Fibroblast of lung (primary cell): Measurements from ENCODE around the gene MEGF8. TPM values are rescaled to one million over a fixed set of nuclear protein-coding genes. Genes with fewer than 3 reads are reported as not detected.
A peak's percentile ranks its signal among the peaks of the same experiment; 100 is the strongest.

Source experiments
- DNase-seq, 2 donors: peaks; one replicate each; pipeline versions ENCODE4 v3.0.0 to v3.0.0-alpha.2; 2010; ENCODE audit warnings: low read depth in 2 of 2
- H2AFZ ChIP-seq: 2 replicates; pipeline ENCODE4 v1.5.1; 2012; ENCODE audit warnings: low read length, control low read depth, inconsistent platforms
- H3K27ac ChIP-seq: 2 replicates; pipeline ENCODE4 v1.5.1; 2011; ENCODE audit warnings: low read length, control low read depth; ENCODE audit not compliant: insufficient read depth
- H3K27me3 ChIP-seq: 2 replicates; pipeline ENCODE4 v1.5.1; 2011; ENCODE audit warnings: mild to moderate bottlenecking, low read length; ENCODE audit not compliant: control insufficient read depth, insufficient read depth
- H3K36me3 ChIP-seq: 2 replicates; pipeline ENCODE4 v1.5.1; 2011; ENCODE audit warnings: low read length; ENCODE audit not compliant: control insufficient read depth, insufficient read depth
- H3K4me1 ChIP-seq: 2 replicates; pipeline ENCODE4 v1.5.1; 2011; ENCODE audit warnings: low read length; ENCODE audit not compliant: control insufficient read depth, insufficient read depth; ENCODE audit errors: extremely low read depth
- H3K4me2 ChIP-seq: 2 replicates; pipeline ENCODE4 v1.5.1; 2011; ENCODE audit warnings: low read length, control low read depth; ENCODE audit not compliant: insufficient read depth; ENCODE audit errors: extremely low read depth
- H3K4me3 ChIP-seq, 4 experiments: fragments of 200-600 bp in 1 of 4; sonication (generic) in 1 of 4; replicated peaks in 1 of 4; 2 replicates each; pipeline ENCODE4 v1.5.1; 2011 to 2016; ENCODE audit warnings: low read length in 4 of 4, low read depth in 3 of 4, mild to moderate bottlenecking in 3 of 4, control low read depth in 2 of 4, inconsistent platforms in 1 of 4, mixed read lengths in 1 of 4; ENCODE audit not compliant: insufficient read depth in 1 of 4; ENCODE audit errors: control extremely low read depth in 1 of 4
- H3K79me2 ChIP-seq: 2 replicates; pipeline ENCODE4 v1.5.1; 2012; ENCODE audit warnings: mild to moderate bottlenecking, low read length, inconsistent platforms; ENCODE audit not compliant: control insufficient read depth, insufficient read depth
- H3K9ac ChIP-seq: 2 replicates; pipeline ENCODE4 v1.5.1; 2011; ENCODE audit warnings: mild to moderate bottlenecking, low read length, control low read depth; ENCODE audit not compliant: insufficient read depth
- H3K9me3 ChIP-seq: 2 replicates; pipeline ENCODE4 v1.5.1; 2012; ENCODE audit warnings: low read depth, low read length; ENCODE audit not compliant: control insufficient read depth, insufficient read depth
- H4K20me1 ChIP-seq: 2 replicates; pipeline ENCODE4 v1.5.1; 2011; ENCODE audit warnings: low read length; ENCODE audit not compliant: control insufficient read depth, insufficient read depth; ENCODE audit errors: extremely low read depth
- CTCF ChIP-seq, 2 donors: IDR thresholded peaks in 1 of 2; conservative IDR thresholded peaks in 1 of 2; 1 replicate in 1 of 2; 2 replicates in 1 of 2; pipeline ENCODE4 v1.5.1; 2011 to 2012; ENCODE audit warnings: low read length in 2 of 2, control low read depth in 1 of 2, inconsistent platforms in 1 of 2, low read depth in 1 of 2, mild to moderate bottlenecking in 1 of 2
- EZH2 ChIP-seq: IDR thresholded peaks from 2 replicates; pipeline ENCODE4 v1.5.1; 2012; ENCODE audit warnings: low read length, control low read depth, mild to moderate bottlenecking; ENCODE audit errors: missing control alignments
- polyA minus RNA-seq: library from RNA; depleted of rRNA, polyadenylated mRNA; stranded (reverse); fragments of >200 nt; gene quantifications from 2 replicates; pipeline ENCODE4 v1.2.3, GENCODE V29; 2011; ENCODE audit warnings: low replicate concordance
- polyA plus RNA-seq, 2 donors: library from polyadenylated mRNA; depleted of rRNA in 1 of 2; stranded (reverse) in 1 of 2; unstranded in 1 of 2; fragments of >200 nt; gene quantifications; 2 replicates each; pipeline ENCODE4 v1.2.1, GENCODE V29; 2011 to 2012; ENCODE audit warnings: missing spikeins in 1 of 2
- total RNA-seq: library from RNA; depleted of rRNA; stranded (reverse); fragments of >200 nt; gene quantifications from 2 replicates; pipeline ENCODE4 v1.2.1, GENCODE V29; 2014

The MEGF8 gene
- total RNA-seq (27.6 and 32.1 TPM in 2 replicates), polyA plus RNA-seq (7.8 and 9.3 TPM in 2 replicates), polyA minus RNA-seq (11.4 and 20.5 TPM in 2 replicates)
- polyA plus RNA-seq (2012): 15.3 and 21.9 TPM in 2 replicates

DNA sequence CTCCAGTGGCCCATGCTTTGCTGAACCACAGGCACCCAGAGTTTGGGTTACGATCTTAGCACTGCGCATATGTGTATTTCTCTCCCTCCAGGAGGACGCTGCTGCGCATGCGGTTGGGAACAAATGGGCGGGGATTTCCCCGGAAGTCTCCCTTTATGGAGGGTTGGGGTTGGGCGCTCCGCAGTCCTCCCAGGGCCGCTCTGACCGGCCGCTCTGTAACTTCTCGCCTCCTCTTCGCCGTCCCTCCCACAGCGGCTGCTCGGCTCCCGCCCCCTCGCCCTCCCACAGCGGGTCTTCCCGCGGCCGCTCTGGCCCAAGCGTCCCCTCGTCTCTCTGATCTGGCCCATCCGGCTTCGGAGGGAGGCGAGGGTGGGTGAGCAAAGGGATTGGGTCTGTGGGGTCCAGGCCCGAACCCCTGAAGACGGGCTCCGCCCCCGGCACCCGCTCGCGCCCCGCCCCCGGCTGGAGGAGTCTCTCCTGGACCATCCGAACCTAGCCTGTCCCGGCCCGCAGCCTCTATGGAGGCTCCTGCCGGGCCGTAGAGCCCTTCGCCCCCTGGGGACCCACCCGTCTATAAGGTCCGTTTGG lies at the start of gene MEGF8:
Gene MEGF8, plus strand, starts transcription at position 328 of the 588 bp plus-strand sequence. CDS start 609 bp downstream, outside the sequence.
- Histone ChIP-seq H3K4me3 (peak within 1 kb of the TSS; percentile 54 to 88 (median 70)), H3K9me3 (no peaks in the 10 kb centered on the region), H3K9ac (peak within 1 kb of the TSS; percentile 70), H2AFZ (peak within 1 kb of the TSS; percentile 54), H3K36me3 (no peaks in the 10 kb centered on the region), H3K4me1 (no peaks in the 10 kb centered on the region), H3K27ac (peak within 1 kb of the TSS; percentile 36), H3K79me2 (peaks cover 3% of the 10 kb centered on the region), H3K4me2 (peak within 1 kb of the TSS; percentile 84), H3K27me3 (peaks cover 21% of the 10 kb centered on the region), H4K20me1 (no peaks in the 10 kb centered on the region)
- TF ChIP-seq EZH2 (no peak), CTCF (conservative IDR thresholded peaks at IDR 0.05 in 1 of 2, IDR thresholded peaks at IDR 0.05 in 1 of 2; ENCODE audit: low read depth in 1 of 2, low read length in 2 of 2) (peak in 1 of 2 donors; percentile 97)
- peak; percentile 98 to 99 for DNase-seq

GRCh38 chr19:42276284-42276683 lies 49.2 kb upstream of the MEGF8 start:
- H3K27ac ChIP-seq: no peak overlapping the region
- TF ChIP-seq EZH2: no peak
- H3K36me3 ChIP-seq: peaks cover 25% of the 10 kb centered on the region
- no peaks in the 10 kb centered on the region for H4K20me1 ChIP-seq
- no peak overlapping the region for H2AFZ ChIP-seq
- H3K9ac ChIP-seq: no peak overlapping the region
- H3K79me2 ChIP-seq: peaks cover 47% of the 10 kb centered on the region
- no peak overlapping the region for H3K4me3 ChIP-seq
- no peak for DNase-seq
- H3K27me3 ChIP-seq: no peaks in the 10 kb centered on the region
- H3K9me3 ChIP-seq: no peaks in the 10 kb centered on the region
- peaks cover 14% of the 10 kb centered on the region for H3K4me1 ChIP-seq
- no peak overlapping the region for H3K4me2 ChIP-seq

GRCh38 chr19:42276821-42277220 lies 48.6 kb upstream of the MEGF8 start:
- Histone ChIP-seq H3K4me2 (no peak overlapping the region), H3K36me3 (peaks cover 24% of the 10 kb centered on the region), H3K4me1 (peaks cover 18% of the 10 kb centered on the region), H2AFZ (no peak overlapping the region), H3K27me3 (no peaks in the 10 kb centered on the region), H3K9ac (no peak overlapping the region), H3K9me3 (no peaks in the 10 kb centered on the region), H3K79me2 (peaks cover 44% of the 10 kb centered on the region), H3K4me3 (no peak overlapping the region), H4K20me1 (no peaks in the 10 kb centered on the region), H3K27ac (no peak overlapping the region)
- no peak for DNase-seq
- no peak for TF ChIP-seq CTCF (conservative IDR thresholded peaks at IDR 0.05 in 1 of 2, IDR thresholded peaks at IDR 0.05 in 1 of 2; ENCODE audit: low read depth in 1 of 2, low read length in 2 of 2)
- no peak for TF ChIP-seq EZH2
